HG03571 (cell line): ENCODE measurements around the gene LSM2.

Experiments
- ATAC-seq: cut with Tn5 transposase; IDR thresholded peaks from one replicate; pipeline ENCODE4 v1.9.1; 2021; ENCODE audit not compliant: unreplicated experiment

Gene LSM2

DNA sequence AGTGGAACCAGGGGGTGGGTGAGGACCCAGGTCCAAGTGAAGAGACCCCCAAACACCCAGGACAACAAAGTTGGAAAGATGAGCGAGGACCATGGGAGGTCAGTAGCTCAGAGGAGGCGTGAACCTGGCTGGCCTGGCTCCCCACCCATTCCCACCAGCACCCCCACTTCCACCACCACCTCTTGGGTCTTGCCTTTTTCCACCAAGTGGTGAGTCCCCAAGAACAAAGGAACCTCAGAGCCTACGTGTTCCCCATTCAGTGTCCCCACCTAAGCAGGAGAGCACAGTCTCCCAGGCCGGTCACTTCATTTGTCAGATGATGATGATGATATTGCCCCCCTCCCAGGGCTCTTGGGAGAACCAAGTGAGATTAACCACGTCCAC lies 29.1 kb downstream of the LSM2 start:
- no peak for ATAC-seq

DNA sequence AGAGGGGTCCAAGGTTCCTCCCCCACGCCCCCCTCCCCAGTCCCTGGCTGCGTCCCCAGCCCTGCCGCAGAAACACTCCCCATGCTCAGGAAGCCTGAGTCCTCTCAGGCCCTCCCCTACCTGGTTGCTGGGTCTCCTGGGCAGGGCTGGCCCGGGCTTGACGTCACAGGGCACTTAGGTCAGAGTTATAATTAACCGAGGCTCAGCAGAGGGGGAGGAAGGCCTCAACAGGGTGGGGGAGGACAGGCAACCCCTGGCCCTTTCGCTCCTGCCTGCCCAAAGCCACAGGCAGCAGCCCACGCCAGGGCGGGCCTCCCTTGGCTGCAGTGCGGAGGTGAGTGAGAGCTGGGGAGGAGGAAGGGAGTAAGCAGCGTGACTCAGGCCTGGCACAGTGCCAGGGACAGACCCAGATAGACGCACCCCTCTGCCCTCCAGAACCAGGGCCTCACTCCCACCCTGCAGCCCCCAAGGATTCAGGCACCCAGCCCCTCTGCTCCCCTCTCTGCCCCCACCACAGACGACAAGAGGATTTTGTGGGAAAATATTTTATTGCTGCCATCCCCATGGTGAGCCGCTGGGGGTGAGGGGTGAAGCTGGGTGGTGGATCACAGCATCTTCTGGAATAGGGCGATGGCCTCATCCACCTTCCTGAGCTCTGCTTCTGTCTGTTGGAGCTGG lies 29.6 kb downstream of the LSM2 start, which contains the start of gene VWA7:
VWA7 (minus strand) TSS at position 340 of the 678 bp plus-strand sequence. CDS start 549 bp downstream, outside the sequence.
- ATAC-seq, result no peak

DNA sequence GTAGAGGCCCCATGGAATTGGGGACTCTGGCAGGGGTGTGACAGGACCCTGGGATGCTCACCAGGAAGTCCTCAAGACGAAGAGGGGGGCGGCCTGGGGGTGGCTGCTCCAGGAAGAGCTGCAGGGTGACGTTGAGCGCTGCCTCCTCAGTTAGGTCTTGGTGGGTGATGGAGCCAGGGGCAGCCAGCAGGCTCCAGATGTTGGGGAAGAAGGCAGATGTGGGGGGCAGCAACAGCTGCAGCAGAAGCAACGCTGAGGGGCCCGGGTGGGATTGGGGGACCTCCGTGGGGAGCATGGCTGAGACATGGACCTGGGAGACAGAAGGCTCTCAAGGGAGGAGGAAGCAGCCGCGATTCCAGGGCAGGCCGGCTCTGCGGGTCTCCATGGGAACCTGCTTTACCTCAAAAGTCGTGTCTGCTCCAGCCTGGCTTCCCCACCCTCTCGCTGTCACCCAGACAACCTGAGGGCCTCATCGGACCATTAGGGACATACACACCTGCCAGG lies 30.2 kb downstream of the LSM2 start:
- no peak for ATAC-seq

DNA sequence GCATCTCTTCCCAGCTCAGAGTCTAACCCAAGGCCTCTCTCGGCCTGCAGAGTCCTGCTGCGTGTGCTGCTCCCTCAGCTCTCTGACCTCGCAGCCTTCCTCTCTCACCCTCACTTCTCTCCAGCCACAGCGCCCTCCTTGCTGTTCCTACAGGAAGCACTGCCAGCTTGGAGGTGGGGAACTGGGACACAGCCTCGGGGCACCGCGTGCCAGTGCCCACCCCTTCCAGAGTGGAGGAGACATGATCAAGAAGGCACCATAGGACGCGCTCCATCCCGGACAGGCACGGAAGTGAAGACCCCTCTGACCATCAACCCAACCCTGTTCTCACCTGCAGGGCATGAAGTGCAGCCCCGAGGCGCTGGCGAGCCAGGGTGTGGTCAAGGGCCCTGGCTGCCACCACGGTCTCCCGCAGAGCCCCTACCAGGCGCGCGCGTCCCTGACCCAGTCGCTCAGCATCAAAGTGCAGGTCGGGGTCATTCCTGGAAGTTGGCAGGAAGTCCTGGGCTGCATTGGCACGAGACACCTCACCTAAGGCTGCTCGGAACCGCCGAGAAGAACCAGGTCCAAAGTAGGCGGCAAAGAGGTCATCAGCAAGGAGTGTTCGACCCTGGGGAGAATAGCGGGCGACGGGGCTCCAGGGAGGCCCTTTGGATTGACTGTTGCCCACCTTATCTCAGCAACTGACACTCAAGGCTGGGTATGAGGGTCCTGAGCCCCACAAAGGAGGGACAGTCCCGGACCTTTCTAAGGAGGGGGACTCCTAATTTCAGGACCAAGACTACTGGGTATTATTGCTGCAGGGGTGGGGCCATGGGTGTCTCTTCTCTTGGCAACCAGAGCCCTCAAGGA lies 30.9 kb downstream of the LSM2 start:
- no peak for ATAC-seq

DNA sequence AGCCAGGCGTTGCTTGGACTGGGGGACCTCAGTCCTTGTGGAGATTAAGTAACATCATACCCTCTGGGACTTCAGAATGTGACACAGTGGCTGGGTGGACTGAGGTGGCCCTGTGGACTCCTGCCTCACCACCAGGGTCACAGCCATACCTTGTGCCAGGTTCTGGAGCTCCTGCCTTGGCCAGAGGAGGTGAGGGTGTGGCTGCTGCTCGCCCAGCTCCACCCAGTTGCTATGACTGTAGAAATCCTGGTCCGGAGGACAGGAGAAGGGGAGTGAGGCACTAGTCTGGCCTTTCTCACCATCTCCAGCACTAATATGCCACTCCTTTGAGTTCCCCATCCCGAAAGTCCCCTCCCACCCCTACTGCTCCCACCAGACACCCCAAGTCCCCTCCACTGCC lies 31.6 kb downstream of the LSM2 start:
- no peak for ATAC-seq

DNA sequence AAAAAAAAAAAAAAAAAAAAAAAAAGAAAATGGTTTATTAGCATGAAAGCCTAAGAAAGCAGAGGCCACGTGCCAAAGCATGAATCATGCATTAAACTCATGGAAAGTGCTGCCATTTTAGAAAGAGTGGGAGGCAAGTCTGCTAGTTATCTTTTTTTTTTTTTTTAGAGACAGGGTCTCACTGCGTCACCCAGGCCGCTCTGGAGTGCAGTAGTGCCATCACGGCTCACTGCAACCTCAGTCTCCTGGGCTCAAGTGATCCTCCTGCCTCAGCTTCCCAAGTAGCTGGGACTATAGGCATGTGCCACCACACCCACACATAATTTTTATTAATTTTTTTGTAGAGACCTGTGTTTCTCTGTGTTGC lies 34.8 kb downstream of the LSM2 start:
- ATAC-seq, result no peak

DNA sequence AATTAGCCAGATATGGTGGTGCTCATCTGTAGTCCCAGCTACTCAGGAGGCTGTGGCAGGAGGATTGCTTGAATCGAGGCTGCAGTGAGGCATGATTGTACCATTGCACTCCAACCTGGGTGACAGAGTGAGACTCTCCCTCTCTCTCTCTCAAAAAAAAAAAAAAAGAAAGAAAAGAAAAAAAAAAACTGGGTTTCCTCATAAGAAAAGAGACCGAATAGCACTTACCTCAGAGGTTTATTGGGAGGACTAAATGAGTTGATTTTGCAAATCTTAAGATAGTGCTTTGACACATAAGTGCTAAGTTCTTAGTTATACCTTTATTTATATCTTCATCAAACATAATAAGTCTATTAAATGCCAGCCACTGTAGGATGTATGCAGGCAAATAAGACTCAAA lies 35.9 kb downstream of the LSM2 start:
- no peak for ATAC-seq

DNA sequence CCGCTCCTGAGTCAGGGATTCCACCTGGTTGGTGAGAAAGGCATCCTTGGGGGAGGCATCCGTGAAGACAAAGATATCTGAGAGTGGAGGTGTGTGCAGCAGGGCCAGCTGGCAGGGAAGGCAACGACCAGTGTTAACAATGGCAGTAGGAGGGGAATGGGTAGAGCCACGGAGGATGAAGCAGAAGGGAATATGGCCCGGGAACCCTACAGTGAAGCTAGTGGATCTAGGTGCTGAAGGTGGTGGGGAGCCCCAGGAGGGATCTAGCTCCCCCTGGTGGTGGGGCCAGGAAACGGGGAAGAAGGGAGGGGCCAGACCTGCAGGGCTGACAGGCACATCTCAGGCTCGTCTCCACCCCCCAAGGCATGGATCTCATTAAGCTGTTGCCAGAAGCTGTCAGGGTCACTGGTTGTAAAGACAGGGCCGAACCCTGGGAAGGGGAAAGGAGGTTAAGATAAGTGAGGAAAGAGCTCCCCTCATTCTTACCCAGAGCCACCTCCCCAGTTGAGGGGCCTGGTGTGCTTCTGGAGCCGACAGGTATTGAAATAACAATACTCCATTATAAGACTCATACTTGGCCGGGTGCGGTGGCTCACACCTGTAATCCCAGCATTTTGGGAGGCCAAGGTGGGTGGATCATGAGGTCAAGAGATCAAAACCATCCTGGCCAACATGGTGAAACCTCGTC lies 36.9 kb downstream of the LSM2 start:
- ATAC-seq, result no peak

DNA sequence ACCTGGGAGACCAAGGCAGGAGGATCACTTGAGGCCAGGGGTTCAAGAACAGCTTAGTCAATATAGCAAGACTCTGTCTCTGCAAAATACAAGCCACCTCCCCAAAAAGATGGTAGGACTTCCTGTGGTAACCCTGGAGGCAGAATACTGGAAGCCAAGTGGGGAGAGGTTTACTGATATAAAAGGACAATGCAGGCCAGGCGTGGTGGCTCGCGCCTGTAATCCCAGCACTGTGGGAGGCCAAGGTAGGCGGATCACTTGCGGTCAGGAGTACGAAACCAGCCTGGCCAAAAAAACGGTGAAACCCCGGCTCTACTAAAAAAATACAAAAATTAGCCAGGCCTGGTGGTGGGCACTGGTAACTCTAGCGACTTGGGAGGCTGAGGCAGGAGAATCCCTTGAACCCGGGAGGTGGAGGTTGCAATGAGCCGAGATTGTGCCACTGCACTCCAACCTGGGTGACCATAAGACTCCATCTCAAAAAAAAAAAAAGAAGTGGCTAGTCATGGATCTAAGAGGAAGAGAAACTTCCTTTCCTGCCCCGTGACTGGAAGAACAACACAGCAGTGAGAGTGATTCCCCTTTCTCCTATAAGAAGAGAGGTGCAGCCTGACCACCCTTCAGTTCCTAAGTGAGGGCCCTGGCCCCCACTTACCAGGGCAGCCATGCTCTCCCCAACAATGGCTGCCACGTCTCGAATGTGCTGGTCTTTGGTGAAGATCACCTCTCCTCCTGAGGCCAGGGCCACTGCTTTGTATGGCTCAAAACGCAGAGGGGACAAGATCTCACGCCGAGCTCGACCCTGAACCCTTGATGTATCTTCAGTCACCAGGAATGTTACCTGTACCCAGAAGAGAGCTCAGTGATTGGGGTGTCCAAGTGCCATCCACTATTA lies 38.2 kb downstream of the LSM2 start:
- ATAC-seq, result no peak

DNA sequence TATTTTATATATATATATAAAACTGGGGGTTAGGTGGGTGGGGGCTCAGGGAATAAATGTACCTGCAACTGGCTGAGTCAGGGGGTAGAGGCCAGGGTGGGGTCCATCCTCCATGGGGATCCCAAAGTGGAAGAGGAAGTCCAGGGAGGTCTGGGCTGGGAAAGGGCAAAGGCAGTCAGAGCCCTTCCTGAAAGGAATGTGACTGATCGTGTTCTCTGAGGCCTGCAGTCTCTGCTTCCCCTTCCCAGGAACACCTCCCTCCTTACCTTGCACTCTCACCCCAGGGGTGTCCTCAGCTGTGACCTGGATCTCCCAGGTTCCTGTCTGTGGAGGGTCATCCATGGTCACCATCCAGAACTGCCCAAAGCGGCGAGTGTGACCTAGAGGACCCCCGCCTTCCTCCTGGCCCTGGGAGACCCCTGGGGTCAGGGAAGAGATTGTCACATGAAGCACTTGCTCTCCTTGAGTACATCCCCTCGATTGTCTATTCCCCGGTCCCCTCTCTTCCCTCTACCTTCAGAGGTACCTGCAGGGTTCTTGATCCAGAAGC lies 39.6 kb downstream of the LSM2 start:
- no peak for ATAC-seq

DNA sequence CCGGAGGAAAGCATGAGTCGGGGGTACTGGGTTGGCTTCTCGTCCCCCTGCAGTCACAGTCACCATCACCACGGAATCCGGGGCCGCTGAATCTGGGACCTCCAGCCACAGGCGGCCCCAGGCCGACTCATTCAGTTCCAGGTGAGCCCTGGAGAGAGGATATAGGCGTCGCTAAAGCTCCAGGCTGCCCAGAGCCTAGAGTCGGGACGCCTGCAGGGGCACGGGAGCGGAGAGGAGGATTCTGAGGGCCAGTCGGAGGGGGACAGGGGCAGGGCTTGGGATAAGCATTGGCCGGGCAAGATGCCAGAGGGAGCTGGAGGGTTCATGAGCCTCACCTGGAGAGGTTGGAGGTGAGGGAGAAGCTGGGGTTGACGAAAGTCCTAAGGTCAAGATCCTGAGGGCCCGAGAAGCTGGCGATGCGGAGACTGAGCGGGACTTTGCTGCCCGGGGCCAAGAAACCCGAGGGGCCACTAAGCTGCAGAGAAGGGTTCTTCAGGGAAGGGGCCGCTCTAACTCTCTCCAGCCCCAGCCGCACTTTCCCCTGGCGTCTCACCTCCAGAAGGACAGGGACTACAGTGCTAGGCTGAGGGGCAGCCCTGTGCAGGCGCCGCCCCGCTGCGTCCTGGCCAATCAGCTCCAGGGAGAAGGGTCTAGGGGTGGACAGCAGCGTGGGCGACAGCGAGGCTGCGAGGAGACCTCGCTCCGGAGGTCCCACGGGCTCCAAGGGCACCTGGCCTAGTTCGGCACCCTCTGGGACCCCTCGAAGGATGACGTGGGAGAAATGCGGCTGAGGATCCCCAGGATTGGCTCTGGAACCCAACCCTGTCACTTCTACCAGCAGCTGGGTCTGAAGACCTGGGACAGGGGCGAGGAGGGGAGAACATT lies 40.6 kb downstream of the LSM2 start:
- ATAC-seq, result no peak

DNA sequence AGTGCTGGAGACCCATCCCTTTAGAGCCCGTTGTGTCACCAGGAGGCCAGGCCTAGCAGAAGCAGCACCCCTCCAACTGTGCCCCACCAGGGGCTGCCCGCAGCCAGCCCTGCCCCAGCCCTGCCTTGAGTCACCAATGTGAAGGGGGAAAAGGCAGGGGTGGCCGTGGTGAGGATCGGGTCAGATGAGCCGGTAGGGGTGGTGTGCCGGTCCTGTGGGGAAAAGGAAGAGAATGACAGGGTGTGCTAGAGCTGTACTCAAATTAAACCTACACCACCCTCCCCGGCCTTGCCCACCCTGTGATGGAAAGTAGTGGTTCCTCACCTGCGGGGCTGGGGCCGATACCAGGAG lies 41.2 kb downstream of the LSM2 start:
- ATAC-seq, result no peak

DNA sequence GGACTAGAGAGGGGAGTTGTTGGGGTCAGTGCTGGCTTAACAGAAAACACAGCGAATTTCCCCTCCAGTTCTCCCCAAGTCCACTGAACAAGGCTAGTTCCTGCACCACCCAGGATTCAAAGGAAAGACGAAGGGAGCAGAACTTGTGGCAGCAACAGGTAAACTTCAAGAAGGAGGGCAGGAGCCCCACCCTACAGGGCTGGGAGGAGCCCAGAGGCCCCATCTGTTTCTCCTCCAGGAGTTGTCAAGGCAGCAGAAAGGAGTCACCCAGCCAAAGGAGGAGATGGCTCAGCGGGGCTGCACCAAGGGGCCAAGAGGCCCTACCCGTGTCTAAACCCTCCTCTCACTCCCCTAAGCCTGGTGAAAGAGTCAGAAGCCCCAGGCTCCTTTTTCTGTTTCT lies 42.6 kb downstream of the LSM2 start:
- ATAC-seq, result no peak

DNA sequence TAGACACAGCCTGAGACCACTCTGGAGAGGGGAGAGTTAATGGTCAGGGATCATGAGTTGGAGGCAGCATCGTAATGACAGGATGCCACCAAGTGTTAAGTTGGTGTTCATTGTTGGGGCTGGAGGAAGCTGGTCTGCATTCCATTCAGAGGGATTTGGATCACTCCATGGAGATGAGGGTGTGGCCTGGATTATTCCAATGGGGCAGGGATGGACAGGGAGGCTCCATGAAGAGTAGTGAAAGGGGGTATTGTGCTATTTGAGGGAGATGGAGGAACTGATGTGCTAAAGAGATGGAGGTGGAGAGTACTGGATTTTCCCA lies 43.2 kb downstream of the LSM2 start:
- ATAC-seq, result no peak

DNA sequence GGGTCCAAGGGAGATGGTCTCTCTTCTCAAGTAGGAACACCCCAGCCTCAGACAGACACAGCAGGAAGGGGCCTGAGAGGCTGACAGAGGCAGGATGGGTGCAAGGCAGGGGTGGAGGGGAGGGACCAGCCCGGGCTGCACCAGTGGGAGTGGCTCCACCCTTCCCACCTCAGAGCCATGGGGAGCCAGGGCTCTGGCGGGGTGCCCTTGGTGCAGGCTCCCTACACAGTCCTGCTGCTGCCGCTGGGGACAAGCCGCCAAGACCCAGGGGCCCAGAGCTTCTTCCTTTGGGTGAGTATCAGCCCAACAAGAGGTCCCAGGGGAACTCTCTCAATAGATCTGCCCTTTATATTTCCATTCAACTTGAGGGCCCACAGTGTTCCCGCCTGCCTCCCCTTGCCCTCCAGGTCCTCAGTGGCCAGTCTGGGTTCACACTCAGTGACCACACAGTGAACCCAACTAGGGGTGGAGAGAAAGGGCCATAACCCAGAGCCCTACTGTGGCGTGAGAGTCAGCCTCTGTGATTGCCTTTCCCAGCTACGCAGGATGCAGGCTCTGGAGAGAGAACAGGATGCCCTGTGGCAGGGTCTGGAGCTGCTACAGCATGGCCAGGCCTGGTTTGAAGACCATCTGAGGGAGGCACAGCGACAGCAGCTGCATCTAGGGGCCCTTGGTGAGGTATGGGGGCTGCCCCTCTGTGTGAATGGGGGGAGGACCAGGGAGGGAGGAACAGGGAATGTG lies 43.7 kb downstream of the LSM2 start:
- ATAC-seq, result no peak

DNA sequence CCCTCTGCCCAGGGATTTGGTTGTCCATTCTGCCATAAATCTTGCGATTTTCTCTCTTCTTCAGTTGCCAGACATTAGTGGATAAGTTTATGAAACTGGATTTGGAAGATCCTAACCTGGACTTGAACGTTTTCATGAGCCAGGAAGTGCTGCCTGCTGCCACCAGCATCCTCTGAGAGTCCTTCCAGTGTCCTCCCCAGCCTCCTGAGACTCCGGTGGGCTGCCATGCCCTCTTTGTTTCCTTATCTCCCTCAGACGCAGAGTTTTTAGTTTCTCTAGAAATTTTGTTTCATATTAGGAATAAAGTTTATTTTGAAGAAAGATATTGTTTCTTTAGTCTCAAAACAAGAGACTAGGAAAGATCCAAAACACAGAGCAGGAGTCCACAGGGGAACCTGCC lies 44.4 kb downstream of the LSM2 start, which contains the start of gene SAPCD1:
SAPCD1 (plus strand) TSS at position 301 of the 400 bp plus-strand sequence. CDS start 399 bp downstream, outside the sequence.
- no peak for ATAC-seq

DNA sequence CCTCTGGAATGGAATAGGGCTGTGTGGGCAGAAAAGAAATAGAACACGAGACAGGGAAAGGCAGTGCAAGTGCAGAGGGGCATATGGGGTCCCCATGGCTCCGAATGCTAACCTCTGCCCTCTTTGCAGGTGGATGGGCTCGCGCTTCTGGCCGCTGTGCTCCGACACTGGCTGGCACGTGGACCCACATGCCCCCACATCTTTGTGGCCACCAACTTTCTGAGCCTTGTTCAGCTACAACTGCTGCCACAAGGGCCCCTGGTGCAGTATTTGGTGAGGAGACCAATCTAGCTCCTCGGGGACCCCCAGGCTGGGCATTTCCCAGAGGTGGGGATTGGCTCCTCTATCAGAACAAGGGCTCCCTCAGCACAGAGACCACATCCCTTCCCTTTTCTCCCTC lies 45.4 kb downstream of the LSM2 start:
- no peak for ATAC-seq

DNA sequence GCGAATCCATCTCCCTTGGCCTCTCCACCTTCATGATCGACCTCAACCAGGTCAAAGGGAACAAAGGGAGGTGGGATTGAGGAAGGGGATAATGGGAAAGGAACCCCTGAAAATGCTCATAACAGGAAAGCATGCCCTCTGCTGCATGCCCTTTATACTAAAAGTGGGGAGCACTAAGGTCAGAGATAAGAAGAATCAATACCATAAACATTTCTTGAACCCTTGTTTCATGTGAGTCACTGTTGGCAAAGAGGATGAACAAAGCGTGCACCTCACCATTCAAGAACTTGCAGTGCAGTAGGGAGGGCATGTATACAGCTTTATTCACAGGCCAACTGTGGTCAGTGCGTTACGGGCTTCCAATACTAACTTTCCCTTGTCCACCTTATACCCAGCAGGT lies 46.0 kb downstream of the LSM2 start:
- ATAC-seq, result no peak

DNA sequence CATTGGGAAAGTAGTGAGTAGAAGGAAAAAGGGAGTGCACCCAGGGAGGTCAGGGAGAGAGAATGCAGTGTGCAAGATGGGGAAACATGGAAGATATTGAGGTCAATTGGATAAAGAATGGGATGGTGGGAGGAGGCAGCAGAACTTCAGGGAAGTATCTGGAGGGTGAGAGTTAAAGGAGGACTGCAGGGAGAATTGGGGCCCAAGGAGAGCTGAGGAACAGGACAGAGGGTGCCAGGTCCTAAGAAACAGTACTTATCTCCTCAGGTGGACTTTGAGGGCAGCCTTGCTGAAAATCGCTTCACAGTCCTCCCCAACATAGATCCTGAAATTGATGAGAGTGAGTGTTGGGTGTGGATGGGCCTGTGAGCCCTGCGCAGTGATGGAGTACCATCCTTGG lies 48.5 kb downstream of the LSM2 start:
- ATAC-seq, result no peak
